ENCODE data around the gene CLCN2.

Gene CLCN2

DNA sequence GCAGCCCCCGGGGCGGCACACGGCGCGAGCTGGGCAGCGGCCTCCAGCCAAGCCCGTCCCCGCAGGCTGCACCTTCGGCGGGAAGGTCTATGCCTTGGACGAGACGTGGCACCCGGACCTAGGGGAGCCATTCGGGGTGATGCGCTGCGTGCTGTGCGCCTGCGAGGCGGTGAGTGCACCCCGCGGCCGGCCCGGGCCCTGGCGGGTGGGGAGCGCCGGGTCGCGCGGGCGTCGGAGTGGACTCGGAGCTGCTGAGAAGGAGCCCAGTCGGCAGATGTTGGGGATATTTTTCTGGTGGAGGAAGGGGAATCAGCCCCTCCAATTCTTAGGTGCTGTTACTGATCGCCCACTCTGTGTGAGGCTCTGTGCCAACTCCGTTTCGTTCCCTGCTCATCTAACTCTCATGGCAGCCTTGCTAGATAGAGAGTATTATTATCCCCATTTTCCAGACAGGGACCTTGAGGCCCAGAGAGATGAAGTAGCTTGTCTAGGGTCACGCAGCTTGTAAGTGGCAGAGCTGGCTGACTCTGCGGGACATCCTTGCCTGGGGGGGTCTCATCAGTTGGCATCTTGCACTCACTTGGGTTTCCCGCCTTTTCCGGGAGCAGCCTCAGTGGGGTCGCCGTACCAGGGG, 19.3 kb upstream of the CLCN2 start:
- no peak for DNase-seq (ENCODE audit: low spot score)

GRCh38 chr3:184380185-184380626, 18.8 kb upstream of the CLCN2 start:
- peak; percentile 31 for DNase-seq (ENCODE audit: low spot score)

DNA sequence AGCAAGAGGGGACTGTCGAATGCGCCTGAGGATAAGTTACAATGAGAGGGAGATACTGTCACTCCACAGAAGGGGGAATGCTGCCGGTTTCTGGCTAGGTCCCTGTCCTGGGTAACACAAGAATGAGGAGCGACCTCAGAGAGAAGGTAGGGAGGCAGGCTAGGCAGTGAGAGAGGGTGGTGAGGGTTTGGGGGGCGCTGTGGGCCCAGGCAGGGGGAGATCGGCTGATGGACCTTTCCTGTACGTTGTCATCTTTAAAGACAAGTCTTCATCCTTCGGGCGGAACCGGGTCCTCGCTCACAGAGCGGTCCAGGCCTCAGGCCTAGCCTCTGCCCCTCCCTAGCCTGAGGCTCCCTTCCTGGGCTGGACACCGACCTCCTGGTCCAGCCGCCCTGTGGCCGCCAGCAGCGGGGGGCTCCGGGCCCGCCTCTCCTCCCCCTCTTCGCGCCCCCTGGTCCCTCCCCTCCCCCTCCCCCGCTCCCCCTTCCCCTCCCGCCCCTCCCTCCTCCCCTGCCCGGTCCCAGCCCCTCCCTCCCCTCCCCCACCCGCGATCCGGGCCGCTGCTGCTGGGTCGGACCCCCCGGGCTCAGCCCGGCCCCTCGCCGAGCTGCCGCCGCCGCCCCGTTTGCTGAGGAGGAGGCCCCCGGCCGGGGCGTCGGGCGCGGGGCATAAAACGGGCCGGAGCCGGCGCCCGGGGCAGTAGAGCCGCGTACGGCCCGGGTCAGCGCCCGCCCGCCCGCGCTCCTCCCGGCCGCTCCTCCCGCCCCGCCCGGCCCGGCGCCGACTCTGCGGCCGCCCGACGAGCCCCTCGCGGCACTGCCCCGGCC, 18.2 kb upstream of the CLCN2 start, which contains the start of gene CHRD:
CHRD (plus strand) TSS at position 697 of the 827 bp plus-strand sequence. CDS start 265 bp downstream, outside the sequence.
- DNase-seq (ENCODE audit: low spot score) = no peak

DNA sequence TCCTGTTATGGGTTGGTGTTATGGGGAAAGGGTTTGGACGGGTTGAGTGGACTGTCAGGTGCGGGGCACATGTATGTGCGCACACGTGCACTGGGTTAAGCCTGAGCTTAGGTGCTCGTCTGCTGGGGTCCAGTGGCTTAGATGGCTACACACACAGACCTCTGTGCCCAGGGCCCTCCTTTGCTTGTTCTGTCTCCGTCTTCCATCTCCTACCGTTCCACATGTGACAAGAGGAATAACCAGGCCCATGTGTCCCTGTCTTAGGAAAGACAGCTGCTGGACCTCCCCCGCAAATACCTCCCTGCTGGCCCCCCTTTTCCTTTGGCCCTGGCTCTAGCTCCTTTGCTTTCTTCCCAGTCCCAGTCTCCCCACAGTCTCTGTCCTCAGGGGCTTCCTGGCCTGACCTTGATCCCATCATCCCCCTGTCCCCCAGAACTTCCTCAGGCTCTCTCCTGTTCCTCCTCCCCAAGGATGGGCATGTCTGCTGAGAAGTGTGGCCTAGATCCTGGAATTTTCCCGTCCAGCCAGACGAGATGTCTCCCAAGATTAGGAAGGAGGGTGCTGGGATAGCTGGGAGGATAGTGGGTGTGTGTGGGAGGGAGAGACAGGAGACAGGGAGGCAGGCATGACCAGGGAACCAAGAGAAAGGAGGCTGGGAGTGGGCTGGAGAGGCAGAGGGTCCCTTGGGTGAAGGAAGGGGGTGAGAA, 17.4 kb upstream of the CLCN2 start:
- no peak for DNase-seq (ENCODE audit: low spot score)

- no peak for DNase-seq (ENCODE audit: low spot score)
Observed at GRCh38 chr3:184377882-184378445, 16.6 kb upstream of the CLCN2 start, which contains the start of gene THPO. TSS of gene THPO (minus strand) at chr3:184378207. CDS start at chr3:184376259, 1,948 bp downstream.

DNA sequence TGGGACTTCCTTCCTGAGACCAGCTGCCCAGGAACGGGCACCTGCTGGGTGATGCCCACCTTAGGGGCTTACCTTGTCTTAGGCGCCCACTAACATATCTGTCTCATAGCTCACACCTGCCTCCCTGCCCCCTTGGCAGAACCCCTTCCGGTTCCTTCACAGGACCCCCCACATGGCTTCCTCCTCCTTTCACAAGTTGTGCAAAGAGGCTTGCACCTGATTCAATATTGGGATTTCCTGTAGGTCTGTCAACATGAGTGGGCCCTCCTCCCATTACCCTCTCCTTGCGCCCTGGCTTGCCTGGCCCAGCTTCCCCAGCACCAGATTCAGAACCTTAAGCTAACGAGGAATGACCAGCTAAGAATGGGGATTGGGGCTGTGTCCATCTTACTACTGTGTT, 16.0 kb upstream of the CLCN2 start:
- DNase-seq (ENCODE audit: low spot score) = no peak

GRCh38 chr3:184375747-184376461, 14.5 kb upstream of the CLCN2 start:
- no peak for DNase-seq (ENCODE audit: low spot score)

DNA sequence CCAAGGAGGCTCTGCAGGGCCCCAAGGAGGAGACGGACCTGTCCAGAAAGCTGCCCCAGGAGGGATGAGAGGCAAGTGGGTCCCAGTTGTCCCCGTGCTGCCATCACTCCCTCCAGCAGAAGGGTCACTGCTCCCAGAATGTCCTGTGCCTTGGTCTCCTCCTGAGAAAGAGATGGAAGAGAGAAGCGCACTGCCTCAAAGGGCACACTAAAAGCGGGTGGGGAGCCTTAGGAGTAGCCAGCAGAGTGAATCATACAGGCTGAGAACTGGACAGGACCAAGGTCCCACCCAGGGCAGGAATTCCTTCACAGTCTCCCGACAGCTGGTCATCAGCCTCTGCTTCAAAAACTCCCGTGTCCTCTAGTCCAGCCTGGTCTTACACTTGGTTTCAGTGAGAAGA, 12.0 kb upstream of the CLCN2 start:
- DNase-seq (ENCODE audit: low spot score) = no peak

DNA sequence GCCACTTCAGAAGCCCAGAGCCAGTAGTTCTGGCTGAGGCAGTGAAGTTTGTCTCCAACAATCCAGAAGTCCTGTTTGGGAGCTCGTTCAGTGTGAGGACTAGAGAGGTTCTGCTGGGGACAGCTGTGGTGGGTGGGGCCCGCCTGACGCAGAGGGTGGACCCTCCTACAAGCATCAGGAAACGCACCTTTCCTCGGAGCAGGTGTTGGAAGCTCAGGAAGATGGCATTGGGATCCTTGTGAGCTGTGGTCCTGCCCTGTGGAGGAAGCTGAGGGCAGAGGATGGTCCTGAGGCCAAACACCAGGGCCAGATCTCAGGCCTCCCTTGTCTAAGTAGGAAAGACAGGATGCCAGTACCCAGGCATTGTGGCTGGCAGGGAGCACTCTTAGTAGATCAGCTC, 11.5 kb upstream of the CLCN2 start:
- no peak for DNase-seq (ENCODE audit: low spot score)

GRCh38 chr3:184372296-184372821, 11.0 kb upstream of the CLCN2 start:
- DNase-seq (ENCODE audit: low spot score) = no peak

DNA sequence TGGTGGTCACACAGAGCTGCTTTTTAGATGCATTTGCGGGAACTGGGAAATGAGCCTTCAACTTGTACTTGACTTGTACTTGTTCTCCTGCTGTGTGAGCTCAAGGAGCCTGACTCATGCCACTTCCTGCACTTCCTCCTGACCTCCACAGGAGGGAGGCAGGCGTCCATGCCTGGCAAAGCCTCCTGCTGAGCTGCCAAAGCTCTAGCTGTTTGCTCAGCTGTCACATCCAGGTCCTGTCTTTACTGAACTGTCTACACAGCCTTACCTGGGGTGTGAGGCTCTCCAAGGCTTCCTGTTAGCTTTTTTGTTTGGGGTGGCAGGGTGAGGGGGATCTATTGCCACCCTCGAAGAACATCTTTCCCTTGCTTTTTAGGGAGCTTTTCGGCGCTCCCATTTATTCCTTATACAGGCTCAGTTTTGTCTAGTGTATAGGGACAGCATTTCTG, 10.2 kb upstream of the CLCN2 start:
- peak; percentile 74 for DNase-seq (ENCODE audit: low spot score)

GRCh38 chr3:184368586-184369183, 7.3 kb upstream of the CLCN2 start:
- no peak for DNase-seq (ENCODE audit: low spot score)

DNA sequence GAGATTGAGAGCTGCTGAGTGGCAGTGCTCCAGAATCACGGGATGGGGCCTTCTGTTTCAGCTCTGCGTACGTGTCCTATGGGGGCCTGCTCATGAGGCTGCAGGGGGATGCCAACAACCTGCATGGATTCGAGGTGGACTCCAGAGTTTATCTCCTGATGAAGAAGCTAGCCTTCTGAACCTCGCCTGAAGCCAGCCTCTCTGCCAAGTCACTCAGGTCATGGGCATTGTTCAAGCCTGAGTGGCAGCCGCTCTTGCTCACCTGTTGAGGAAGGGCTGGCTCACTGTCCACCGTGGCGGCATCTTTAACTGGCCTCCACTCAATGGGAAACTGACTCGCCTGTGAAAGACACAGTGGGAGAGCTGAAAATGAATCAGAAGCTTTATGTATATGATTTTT, 6.7 kb upstream of the CLCN2 start:
- no peak for DNase-seq (ENCODE audit: low spot score)

GRCh38 chr3:184366619-184367289, 5.3 kb upstream of the CLCN2 start:
- no peak for DNase-seq (ENCODE audit: low spot score)

GRCh38 chr3:184362668-184363546, 1.5 kb upstream of the CLCN2 start:
- peak; percentile 95 for DNase-seq (ENCODE audit: low spot score)

DNA sequence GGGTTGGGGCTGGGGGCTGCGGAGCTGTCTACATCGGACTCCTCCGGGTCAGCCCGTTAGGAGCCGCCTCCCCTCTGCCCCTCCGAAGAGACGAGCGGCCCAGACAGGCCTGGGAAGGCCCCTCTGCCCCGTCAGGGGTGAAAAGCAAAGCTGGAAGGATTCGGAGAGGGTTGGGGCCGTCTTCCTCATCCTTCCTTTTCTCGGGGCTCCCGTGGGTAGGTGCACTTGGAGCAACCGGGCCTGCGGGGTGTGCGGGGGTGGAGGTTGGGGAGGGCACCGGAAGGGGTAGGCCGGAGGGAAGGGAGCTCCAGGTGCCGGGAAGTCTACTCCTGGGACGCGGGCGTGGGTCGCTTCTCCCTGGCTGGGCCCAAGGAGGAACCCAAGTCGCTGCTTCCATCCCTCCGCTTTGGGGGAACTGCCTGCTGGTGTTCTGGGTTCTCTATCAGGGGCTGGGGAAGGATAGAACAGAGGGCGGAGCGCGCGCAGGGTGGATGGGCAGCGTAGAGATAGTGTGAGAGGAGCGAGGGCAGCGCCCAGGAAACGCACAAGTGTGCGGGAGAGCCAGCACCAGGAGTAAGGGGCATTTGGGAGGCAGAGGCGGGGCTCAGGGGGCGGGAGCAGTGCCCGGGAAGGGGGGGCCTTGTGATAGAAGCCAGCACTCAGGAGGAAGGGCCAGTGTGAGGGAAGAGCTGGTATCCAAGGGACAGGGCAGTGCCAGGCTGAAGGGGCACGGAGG, 695 bp upstream of the CLCN2 start:
- DNase-seq (ENCODE audit: low spot score) = peak; percentile 36

DNA sequence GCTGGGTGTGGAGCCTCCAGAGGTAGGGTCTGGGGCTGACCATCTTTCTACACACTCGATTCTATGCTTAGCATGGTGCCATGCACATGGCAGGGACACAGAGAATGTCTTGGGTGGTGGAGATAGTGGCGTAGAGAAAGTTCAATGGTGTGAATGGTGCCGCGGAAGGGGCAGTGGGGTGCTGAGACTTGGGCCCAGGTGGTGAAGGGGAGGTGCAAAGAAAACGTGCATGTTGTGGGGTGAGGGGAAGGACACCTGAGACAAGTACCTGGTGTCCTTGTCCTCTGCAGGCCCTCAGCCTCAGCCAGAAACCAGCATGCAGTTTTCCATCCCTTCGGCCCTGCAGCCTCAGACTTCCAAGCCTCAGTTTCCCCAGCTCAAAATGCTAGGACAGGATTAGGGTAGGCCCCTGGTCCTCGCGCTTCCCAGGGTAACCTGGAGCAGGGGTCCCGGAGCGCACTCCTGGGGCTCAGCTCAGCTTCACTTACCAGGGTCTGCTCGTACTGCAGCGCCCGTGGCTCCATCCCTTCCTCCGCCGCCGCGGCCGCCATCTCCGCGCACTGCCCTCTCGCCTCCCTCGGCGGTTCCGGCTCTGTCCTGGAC, 375 bp downstream of the CLCN2 start:
- DNase-seq (ENCODE audit: low spot score) = no peak
